ENCODE data around the gene SEMA3C.

DNA sequence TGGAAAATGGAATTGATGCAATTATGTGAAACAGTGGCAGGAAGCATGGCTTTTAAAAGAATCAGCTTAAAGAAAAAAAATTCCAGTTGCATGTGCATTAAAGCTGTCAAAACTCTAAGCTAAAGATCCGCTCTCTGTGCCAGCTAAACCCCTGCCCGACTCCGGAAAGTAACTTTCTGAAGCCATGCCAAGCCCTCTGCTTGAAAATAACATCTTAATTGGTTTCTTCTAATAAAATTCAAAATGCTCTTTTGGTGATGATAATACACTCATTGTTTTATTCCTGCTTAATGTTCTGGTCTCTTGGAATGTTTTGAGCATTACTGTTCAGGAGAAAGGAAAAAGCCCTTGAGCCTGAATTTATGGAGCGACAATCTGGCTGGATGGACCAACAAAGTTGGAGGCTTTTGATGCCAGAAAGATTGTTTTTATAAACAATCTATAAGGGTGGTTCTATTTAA lies 11.7 kb downstream of the SEMA3C start:
- no peak for TF ChIP-seq POLR2AphosphoS5 (IDR thresholded peaks at IDR 0.05; ENCODE audit: insufficient read depth in 1 of 2, low read depth in 1 of 2)
- TF ChIP-seq, protein P1, sequence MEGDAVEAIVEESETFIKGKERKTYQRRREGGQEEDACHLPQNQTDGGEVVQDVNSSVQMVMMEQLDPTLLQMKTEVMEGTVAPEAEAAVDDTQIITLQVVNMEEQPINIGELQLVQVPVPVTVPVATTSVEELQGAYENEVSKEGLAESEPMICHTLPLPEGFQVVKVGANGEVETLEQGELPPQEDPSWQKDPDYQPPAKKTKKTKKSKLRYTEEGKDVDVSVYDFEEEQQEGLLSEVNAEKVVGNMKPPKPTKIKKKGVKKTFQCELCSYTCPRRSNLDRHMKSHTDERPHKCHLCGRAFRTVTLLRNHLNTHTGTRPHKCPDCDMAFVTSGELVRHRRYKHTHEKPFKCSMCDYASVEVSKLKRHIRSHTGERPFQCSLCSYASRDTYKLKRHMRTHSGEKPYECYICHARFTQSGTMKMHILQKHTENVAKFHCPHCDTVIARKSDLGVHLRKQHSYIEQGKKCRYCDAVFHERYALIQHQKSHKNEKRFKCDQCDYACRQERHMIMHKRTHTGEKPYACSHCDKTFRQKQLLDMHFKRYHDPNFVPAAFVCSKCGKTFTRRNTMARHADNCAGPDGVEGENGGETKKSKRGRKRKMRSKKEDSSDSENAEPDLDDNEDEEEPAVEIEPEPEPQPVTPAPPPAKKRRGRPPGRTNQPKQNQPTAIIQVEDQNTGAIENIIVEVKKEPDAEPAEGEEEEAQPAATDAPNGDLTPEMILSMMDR (IDR thresholded peaks at IDR 0.05) = no peak
